BJ (cell line): ENCODE measurements around the gene OR10C1. TPM values are rescaled to one million over a fixed set of nuclear protein-coding genes. Genes with fewer than 3 reads are reported as not detected.

Source experiments
- CTCF ChIA-PET: fragments of 350-600 bp; formaldehyde crosslinking; extraction: SDS; loops from one replicate; lab custom pipeline; 2021; ENCODE audit warnings: antibody characterized with exemption, inconsistent platforms; lab: Yijun Ruan, JAX
- POLR2A ChIA-PET: fragments of 300-600 bp; sonication (Branson Sonifier 250); formaldehyde crosslinking; extraction: SDS; loops from one replicate; lab custom pipeline; 2021; ENCODE audit warnings: antibody characterized with exemption; lab: Charles Lee
- DNase-seq: peaks from one replicate; pipeline ENCODE4 v3.0.0-alpha.2; 2011; ENCODE audit warnings: low read depth
- H3K27me3 ChIP-seq: 2 replicates; pipeline ENCODE4 v1.6.0; 2011; ENCODE audit warnings: low read length; ENCODE audit not compliant: control insufficient read depth, insufficient read depth
- H3K36me3 ChIP-seq: 2 replicates; pipeline ENCODE4 v1.5.1; 2011; ENCODE audit warnings: low read length; ENCODE audit not compliant: control insufficient read depth, insufficient read depth
- H3K4me3 ChIP-seq: 2 replicates; pipeline ENCODE4 v1.5.1; 2011; ENCODE audit warnings: low read depth, mild to moderate bottlenecking, control low read depth, low read length
- polyA plus RNA-seq: library from polyadenylated mRNA; depleted of rRNA; stranded (reverse); fragments of >200 nt; gene quantifications from 2 replicates; pipeline ENCODE4 v1.2.3, GENCODE V29; 2011; rRNA removed
- TF ChIP-seq, protein P1 (sequence below): IDR thresholded peaks from 2 replicates; pipeline ENCODE4 v1.5.1; 2011; ENCODE audit warnings: low read depth, mild to moderate bottlenecking, control low read depth, inconsistent platforms, low read length, moderate library complexity; ENCODE audit not compliant: insufficient read depth

The OR10C1 gene
- polyA plus RNA-seq, 1 experiment: not detected

- CTCF ChIA-PET: no interaction called here
- TF ChIP-seq, protein P1, sequence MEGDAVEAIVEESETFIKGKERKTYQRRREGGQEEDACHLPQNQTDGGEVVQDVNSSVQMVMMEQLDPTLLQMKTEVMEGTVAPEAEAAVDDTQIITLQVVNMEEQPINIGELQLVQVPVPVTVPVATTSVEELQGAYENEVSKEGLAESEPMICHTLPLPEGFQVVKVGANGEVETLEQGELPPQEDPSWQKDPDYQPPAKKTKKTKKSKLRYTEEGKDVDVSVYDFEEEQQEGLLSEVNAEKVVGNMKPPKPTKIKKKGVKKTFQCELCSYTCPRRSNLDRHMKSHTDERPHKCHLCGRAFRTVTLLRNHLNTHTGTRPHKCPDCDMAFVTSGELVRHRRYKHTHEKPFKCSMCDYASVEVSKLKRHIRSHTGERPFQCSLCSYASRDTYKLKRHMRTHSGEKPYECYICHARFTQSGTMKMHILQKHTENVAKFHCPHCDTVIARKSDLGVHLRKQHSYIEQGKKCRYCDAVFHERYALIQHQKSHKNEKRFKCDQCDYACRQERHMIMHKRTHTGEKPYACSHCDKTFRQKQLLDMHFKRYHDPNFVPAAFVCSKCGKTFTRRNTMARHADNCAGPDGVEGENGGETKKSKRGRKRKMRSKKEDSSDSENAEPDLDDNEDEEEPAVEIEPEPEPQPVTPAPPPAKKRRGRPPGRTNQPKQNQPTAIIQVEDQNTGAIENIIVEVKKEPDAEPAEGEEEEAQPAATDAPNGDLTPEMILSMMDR: no peak
- Histone ChIP-seq H3K27me3 (no peaks in the 10 kb centered on the region), H3K4me3 (no peak overlapping the region), H3K36me3 (no peaks in the 10 kb centered on the region)
- DNase-seq: no peak
- POLR2A ChIA-PET: no interaction called here
Measured at GRCh38 chr6:29489286-29489685, 50.2 kb downstream of the OR10C1 start.

GRCh38 chr6:29490055-29490454, 50.9 kb downstream of the OR10C1 start:
- TF ChIP-seq, protein P1: no peak
- no peak for DNase-seq
- ChIA-PET POLR2A (no interaction called here), CTCF (no interaction called here)
- H3K27me3 ChIP-seq: no peaks in the 10 kb centered on the region
- H3K4me3 ChIP-seq: no peak overlapping the region
- H3K36me3 ChIP-seq: no peaks in the 10 kb centered on the region

- Histone ChIP-seq H3K27me3 (no peaks in the 10 kb centered on the region), H3K36me3 (no peaks in the 10 kb centered on the region), H3K4me3 (no peak overlapping the region)
- no peak for DNase-seq
- CTCF ChIA-PET: no interaction called here
- POLR2A ChIA-PET: no interaction called here
- TF ChIP-seq, protein P1: no peak
Measured at GRCh38 chr6:29490552-29490951, 51.4 kb downstream of the OR10C1 start.

Other genes starting within 250 kb of the OR10C1 start
- not detected in 2 replicates for gene OR14J1, start 137.6 kb upstream of the OR10C1 start, polyA plus RNA-seq
- not detected in 2 replicates for gene OR5V1, start 70.4 kb upstream of the OR10C1 start, polyA plus RNA-seq
- gene OR12D3, start 64.0 kb upstream of the OR10C1 start, polyA plus RNA-seq: not detected in 2 replicates
- not detected in 2 replicates for gene OR12D2, start 43.7 kb upstream of the OR10C1 start, polyA plus RNA-seq
- gene OR12D1, start 24.4 kb upstream of the OR10C1 start, polyA plus RNA-seq: not detected in 2 replicates
- gene OR11A1, start 17.8 kb downstream of the OR10C1 start, polyA plus RNA-seq: not detected in 2 replicates
- not detected in 2 replicates for gene OR2H1, start 17.8 kb downstream of the OR10C1 start, polyA plus RNA-seq
- not detected in 2 replicates for gene MAS1L, start 48.6 kb downstream of the OR10C1 start, polyA plus RNA-seq
- not detected in 2 replicates for gene UBD, start 120.4 kb downstream of the OR10C1 start, polyA plus RNA-seq
- not detected in 2 replicates for gene OR2H2, start 145.8 kb downstream of the OR10C1 start, polyA plus RNA-seq
- 14.5 and 16.3 TPM in 2 replicates for gene GABBR1, start 193.9 kb downstream of the OR10C1 start, polyA plus RNA-seq
- gene MOG, start 217.8 kb downstream of the OR10C1 start, polyA plus RNA-seq: not detected in 2 replicates
- gene ZFP57, start 241.8 kb downstream of the OR10C1 start, polyA plus RNA-seq: 0.27 and 0.32 TPM in 2 replicates